ENCODE data around the gene ZNF575. TPM values are rescaled to one million over a fixed set of nuclear protein-coding genes. Genes with fewer than 3 reads are reported as not detected.

ZNF575 gene
- total and polyA plus RNA-seq, 9 donors = 1.2 to 5.9 (median 2.8) TPM

- peaks cover 5% of the 10 kb centered on the region for H3K4me1 ChIP-seq (ENCODE audit: insufficient read depth)
- TF ChIP-seq EP300 (IDR thresholded peaks at IDR 0.05) = peak; percentile 58
- TF ChIP-seq CTCF (IDR thresholded peaks at IDR 0.05) = no peak
- TF ChIP-seq POLR2A (IDR thresholded peaks at IDR 0.05) = no peak
- WGBS, 3 donors = 0 to 1% (median 0%) methylated on average over 41 of the region's 41 CpGs
- DNase-seq = peak; percentile 98 to 100 (median 100)
- no peaks in the 10 kb centered on the region for H3K9me3 ChIP-seq
- H3K27me3 ChIP-seq = no peaks in the 10 kb centered on the region
- H3K27ac ChIP-seq = peak overlapping the region; percentile 5 to 74
- intact Hi-C loops (cut with DNase I) = loop anchor here in 1 of 4 donors (5.0 kb wide), 1 partner anchor 64 kb away; the partner anchor contains the start of genes IRGQ and ZNF576
- no peaks in the 10 kb centered on the region for H3K36me3 ChIP-seq
- H3K4me3 ChIP-seq = peak overlapping the region; percentile 65
Measured at GRCh38 chr19:43533546-43534304, 737 bp downstream of the ZNF575 start.

- TF ChIP-seq CTCF (IDR thresholded peaks at IDR 0.05) (no peak), POLR2A (IDR thresholded peaks at IDR 0.05) (no peak), EP300 (IDR thresholded peaks at IDR 0.05) (no peak)
- H3K27ac ChIP-seq = peak overlapping the region; percentile 2 to 74
- intact Hi-C loops (cut with DNase I) = loop anchor here in 1 of 4 donors (5.0 kb wide), 1 partner anchor 63 kb away; the partner anchor contains the start of genes IRGQ and ZNF576
- H3K4me1 ChIP-seq (ENCODE audit: insufficient read depth) = peaks cover 5% of the 10 kb centered on the region
- peak overlapping the region; percentile 65 for H3K4me3 ChIP-seq
- no peak for DNase-seq
- 5 to 7% (median 7%) methylated on average over 17 of the region's 17 CpGs for WGBS, 3 donors
- H3K36me3 ChIP-seq = no peaks in the 10 kb centered on the region
- H3K27me3 ChIP-seq = no peaks in the 10 kb centered on the region
- no peaks in the 10 kb centered on the region for H3K9me3 ChIP-seq
Measured at GRCh38 chr19:43534305-43534815, 1.4 kb downstream of the ZNF575 start.

- TF ChIP-seq POLR2A (IDR thresholded peaks at IDR 0.05) = no peak
- TF ChIP-seq EP300 (IDR thresholded peaks at IDR 0.05) = no peak
- TF ChIP-seq CTCF (IDR thresholded peaks at IDR 0.05) = peak; percentile 23 to 55 (median 29)
- Histone ChIP-seq H3K9me3 (no peaks in the 10 kb centered on the region), H3K27ac (peak overlapping the region in 1 of 2 donors; percentile 74), H3K4me3 (no peak overlapping the region), H3K36me3 (no peaks in the 10 kb centered on the region), H3K4me1 (ENCODE audit: insufficient read depth) (peaks cover 5% of the 10 kb centered on the region), H3K27me3 (no peaks in the 10 kb centered on the region)
- intact Hi-C loops (cut with DNase I) = loop anchor here in 1 of 4 donors (5.0 kb wide), 1 partner anchor 62 kb away; the partner anchor contains the start of genes IRGQ and ZNF576
- WGBS, 3 donors = 52 to 59% (median 57%) methylated on average over 62 of the region's 62 CpGs
- DNase-seq = peak; percentile 68 to 82 (median 79)
Measured at GRCh38 chr19:43534816-43535761, 2.1 kb downstream of the ZNF575 start.

DNA sequence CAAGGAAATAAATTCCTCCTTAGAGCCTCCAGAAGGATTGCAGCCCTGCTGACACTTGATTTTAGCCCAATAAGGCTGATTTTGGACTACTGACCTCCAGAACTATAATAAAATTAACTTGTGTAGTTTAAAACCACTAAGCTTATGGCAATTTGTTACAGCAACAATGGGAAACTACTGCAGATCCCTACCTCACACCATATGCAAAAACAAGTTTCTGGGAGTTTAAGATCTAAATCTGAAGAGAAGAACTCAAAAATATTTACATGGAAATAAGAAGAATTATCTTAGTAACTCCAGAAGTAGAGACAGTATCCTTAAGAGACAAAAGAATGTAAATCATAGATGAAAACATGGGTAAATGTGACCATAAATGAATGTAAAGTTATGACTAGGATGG is 5.9 kb downstream of the ZNF575 start:
- H3K9me3 ChIP-seq = no peaks in the 10 kb centered on the region
- no peak for TF ChIP-seq EP300 (IDR thresholded peaks at IDR 0.05)
- no peak for TF ChIP-seq CTCF (IDR thresholded peaks at IDR 0.05)
- no peak for TF ChIP-seq POLR2A (IDR thresholded peaks at IDR 0.05)
- H3K36me3 ChIP-seq = no peaks in the 10 kb centered on the region
- no peak for DNase-seq
- H3K27me3 ChIP-seq = no peaks in the 10 kb centered on the region
- no peak overlapping the region for H3K4me3 ChIP-seq
- intact Hi-C loops (cut with DNase I) = no loop called here
- no peak overlapping the region for H3K27ac ChIP-seq
- H3K4me1 ChIP-seq (ENCODE audit: insufficient read depth) = peaks cover 2% of the 10 kb centered on the region
